A549 (cell line): Measurements from ENCODE around the gene AMZ2. TPM values are rescaled to one million over a fixed set of nuclear protein-coding genes. Genes with fewer than 3 reads are reported as not detected.

Experiments
- ATAC-seq, 2 experiments: fragments of 200-7000 bp in 1 of 2; fragments of >200 bp in 1 of 2; cut with Nextera tagmentation in 1 of 2; cut with Tn5 transposase in 1 of 2; 3 replicates each; pipeline versions ENCODE4 v1.8.0 to v1.9.1; 2018 to 2020; ENCODE audit warnings: mild to moderate bottlenecking in 1 of 2, moderate library complexity in 1 of 2
- CTCF ChIA-PET: fragments of 300-600 bp; sonication (Branson Sonifier 250); formaldehyde crosslinking; extraction: SDS; loops from one replicate; lab custom pipeline; 2021; ENCODE audit warnings: antibody characterized with exemption, inconsistent platforms; lab: Yijun Ruan, JAX
- POLR2A ChIA-PET: fragments of 350-600 bp; formaldehyde crosslinking; extraction: SDS; loops from one replicate; lab custom pipeline; 2021; ENCODE audit warnings: antibody characterized with exemption, inconsistent platforms; lab: Yijun Ruan, JAX
- DNase-seq, 2 experiments: peaks; one replicate each; pipeline versions ENCODE4 v3.0.0 to v3.0.0-alpha.2; 2011 to 2016; ENCODE audit warnings: low read depth in 1 of 2, low spot score in 1 of 2
- FAIRE-seq: peaks from 2 replicates; lab custom pipeline; 2011; peaks lifted over from hg19 to GRCh38; lab: Jason Lieb, UNC
- H3K27ac ChIP-seq, 2 experiments: fragments of >200 bp; sonication (Bioruptor Twin); formaldehyde crosslinking; 3 replicates each; pipeline ENCODE4 v1.5.1; 2016 to 2017
- H3K4me1 ChIP-seq: fragments of >200 bp; sonication (Bioruptor Twin); formaldehyde crosslinking; 3 replicates; pipeline ENCODE4 v1.6.1; 2016
- H3K4me2 ChIP-seq: fragments of >200 bp; sonication (Bioruptor Twin); formaldehyde crosslinking; 3 replicates; pipeline ENCODE4 v1.6.1; 2016
- H3K4me3 ChIP-seq: fragments of >200 bp; sonication (Bioruptor Twin); formaldehyde crosslinking; 3 replicates; pipeline ENCODE4 v1.5.1; 2016
- H3K9me3 ChIP-seq: fragments of >200 bp; sonication (Bioruptor Twin); formaldehyde crosslinking; 3 replicates; pipeline ENCODE4 v1.6.1; 2016
- BHLHE40 ChIP-seq: IDR thresholded peaks from 2 replicates; pipeline ENCODE4 v1.6.1; 2012; ENCODE audit warnings: low read depth, low read length, inconsistent platforms
- CHD2 ChIP-seq: fragments of 150-350 bp; IDR thresholded peaks from 2 replicates; pipeline ENCODE4 v1.6.1; 2014; ENCODE audit warnings: low read length; ENCODE audit not compliant: partially characterized antibody
- EHMT2 ChIP-seq: fragments of 200-600 bp; sonication (generic); IDR thresholded peaks from 2 replicates; pipeline ENCODE4 v1.6.1; 2016; ENCODE audit warnings: antibody characterized with exemption, low read depth, mild to moderate bottlenecking, moderate library complexity
- FOSL2 ChIP-seq, 2 experiments: fragments of 450-650 bp in 1 of 2; fragments of >200 bp in 1 of 2; sonication (Bioruptor Twin) in 1 of 2; formaldehyde crosslinking; IDR thresholded peaks; 2 replicates each; pipeline versions ENCODE4 v1.5.0 to v1.6.1; 2016 to 2020; ENCODE audit warnings: mild to moderate bottlenecking in 1 of 2, moderate library complexity in 1 of 2
- GATA3 ChIP-seq: IDR thresholded peaks from 2 replicates; pipeline ENCODE4 v1.6.1; 2012; ENCODE audit warnings: borderline replicate concordance
- HEYL ChIP-seq: fragments of 250-450 bp; sonication (Bioruptor Pico); IDR thresholded peaks from 2 replicates; pipeline ENCODE4 v1.8.0; 2021; ENCODE audit warnings: mild to moderate bottlenecking, moderate library complexity
- HOXA7 ChIP-seq: fragments of 250-450 bp; sonication (Bioruptor Pico); IDR thresholded peaks from 2 replicates; pipeline ENCODE4 v1.5.0; 2020; ENCODE audit warnings: mild to moderate bottlenecking, moderate library complexity
- HOXB5 ChIP-seq: fragments of 250-450 bp; sonication (Bioruptor Pico); IDR thresholded peaks from 2 replicates; pipeline ENCODE4 v1.5.0; 2020; ENCODE audit warnings: mild to moderate bottlenecking, moderate library complexity
- KDM5A ChIP-seq: fragments of 200-600 bp; sonication (generic); IDR thresholded peaks from 2 replicates; pipeline ENCODE4 v1.6.1; 2016; ENCODE audit warnings: antibody characterized with exemption, mild to moderate bottlenecking
- MAFK ChIP-seq: fragments of 450-650 bp; IDR thresholded peaks from 2 replicates; pipeline ENCODE4 v1.6.1; 2014; ENCODE audit not compliant: partially characterized antibody
- MAZ ChIP-seq: fragments of 150-350 bp; IDR thresholded peaks from 2 replicates; pipeline ENCODE4 v1.6.1; 2014; ENCODE audit warnings: antibody characterized with exemption, low read depth, low read length, borderline replicate concordance
- MYC ChIP-seq: IDR thresholded peaks from 2 replicates; pipeline ENCODE4 v1.6.1; 2012; ENCODE audit warnings: mild to moderate bottlenecking, inconsistent platforms, low read length, improper control_type of control experiment, borderline replicate concordance
- NPAS2 ChIP-seq: fragments of 250-450 bp; sonication (Bioruptor Pico); IDR thresholded peaks from 2 replicates; pipeline ENCODE4 v1.8.0; 2022; ENCODE audit warnings: mild to moderate bottlenecking, moderate library complexity, borderline replicate concordance
- NR3C1 ChIP-seq: fragments of >200 bp; sonication (Bioruptor Twin); formaldehyde crosslinking; IDR thresholded peaks from 3 replicates; pipeline ENCODE4 v1.6.1; 2017
- RFX5 ChIP-seq: fragments of 450-650 bp; IDR thresholded peaks from 2 replicates; pipeline ENCODE4 v1.7.1; 2014; ENCODE audit warnings: antibody characterized with exemption, mild to moderate bottlenecking, moderate library complexity
- TP53 ChIP-seq: fragments of 250-450 bp; sonication (Bioruptor Pico); IDR thresholded peaks from 2 replicates; pipeline ENCODE4 v1.5.0; 2021; ENCODE audit warnings: mild to moderate bottlenecking, moderate library complexity
- WGBS: methylation state at CpG from one replicate; pipeline ENCODE4 v1.1.6; 2017; ENCODE audit errors: missing lambda C conversion rate; 5-methylcytosine and 5-hydroxymethylcytosine counted together
- polyA plus RNA-seq, 4 experiments: library from polyadenylated mRNA; depleted of rRNA in 3 of 4; stranded (reverse); fragments of >200 nt; fragmentation: RNase III in 1 of 4; extraction: RNeasy Plus Mini Kit Qiagen cat#74134 plus additional on column Dnase treatment in 1 of 4; gene quantifications; 2 replicates in 3 of 4; 3 replicates in 1 of 4; pipeline ENCODE4 v1.2.3, GENCODE V29; 2011 to 2017
- TF ChIP-seq, protein P1 (sequence below): IDR thresholded peaks from 2 replicates; pipeline ENCODE4 v1.6.1; 2012; ENCODE audit warnings: low read depth, borderline replicate concordance
- TF ChIP-seq, protein P2 (sequence below): IDR thresholded peaks from 2 replicates; pipeline ENCODE4 v1.6.1; 2012
- TF ChIP-seq, protein P3 (sequence below): fragments of 200-600 bp; sonication (generic); IDR thresholded peaks from 2 replicates; pipeline ENCODE4 v1.6.1; 2016; ENCODE audit warnings: antibody characterized with exemption, mild to moderate bottlenecking, moderate library complexity
- TF ChIP-seq, protein P4 (sequence below): fragments of 250-450 bp; sonication (Bioruptor Pico); IDR thresholded peaks from 2 replicates; pipeline ENCODE4 v1.5.0; 2021; ENCODE audit warnings: mild to moderate bottlenecking, moderate library complexity, borderline replicate concordance

The AMZ2 gene
- polyA plus RNA-seq, 2 of the 4 experiments (the other 2 are of a cell fraction) = 105 to 201 TPM

DNA sequence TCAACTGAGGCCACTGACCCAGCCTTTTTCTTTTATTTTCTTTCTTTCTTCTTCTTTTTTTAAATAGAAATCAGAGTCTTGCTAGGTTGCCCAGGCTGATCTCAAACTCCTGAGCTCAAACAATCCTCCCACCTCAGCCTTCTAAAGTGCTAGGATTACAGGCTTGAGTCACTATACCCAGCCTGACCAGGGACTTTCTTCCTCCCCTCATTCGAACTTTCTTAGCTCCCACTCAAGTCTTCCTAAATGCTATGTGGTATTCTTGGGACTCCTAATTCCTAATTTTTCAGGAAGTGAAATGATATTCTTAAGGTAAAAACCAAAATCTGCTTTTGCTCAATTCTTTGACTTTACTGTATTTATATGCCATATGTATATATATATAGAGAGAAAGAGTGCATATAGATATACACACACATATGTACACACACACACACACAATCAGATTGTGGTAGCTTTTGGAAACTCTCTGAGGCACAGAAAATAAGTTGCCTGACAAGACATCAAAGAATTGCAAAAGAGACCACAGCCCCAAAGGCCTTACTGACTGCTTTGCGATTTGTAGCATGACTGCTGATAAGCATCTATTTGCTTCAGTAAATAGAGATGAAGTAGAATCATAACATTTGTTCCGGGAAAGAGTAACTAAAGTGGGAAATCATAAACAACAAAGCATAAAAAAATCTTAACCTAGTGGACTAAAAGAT is 9.5 kb upstream of the AMZ2 start:
- WGBS = 40% methylated on average over 3 of the region's 3 CpGs
- POLR2A ChIA-PET = no interaction called here
- CTCF ChIA-PET = interaction anchor here (0.9 to 2.1 kb wide), 3 partner anchors 10 to 13 kb away, joined by 3 to 5 read pairs (median 3); no protein-coding TSS in a partner anchor
- Histone ChIP-seq H3K27ac (no peak overlapping the region), H3K4me2 (no peak overlapping the region), H3K4me3 (no peak overlapping the region), H3K9me3 (no peaks in the 10 kb centered on the region), H3K4me1 (no peaks in the 10 kb centered on the region)
- no peak for DNase-seq
- no peak for TF ChIP-seq FOSL2 (IDR thresholded peaks at IDR 0.05)
- TF ChIP-seq FOSL2 (CRISPR knock-in tag; IDR thresholded peaks at IDR 0.05) = no peak
- TF ChIP-seq, protein P1, sequence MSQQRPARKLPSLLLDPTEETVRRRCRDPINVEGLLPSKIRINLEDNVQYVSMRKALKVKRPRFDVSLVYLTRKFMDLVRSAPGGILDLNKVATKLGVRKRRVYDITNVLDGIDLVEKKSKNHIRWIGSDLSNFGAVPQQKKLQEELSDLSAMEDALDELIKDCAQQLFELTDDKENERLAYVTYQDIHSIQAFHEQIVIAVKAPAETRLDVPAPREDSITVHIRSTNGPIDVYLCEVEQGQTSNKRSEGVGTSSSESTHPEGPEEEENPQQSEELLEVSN = no peak
- no peak for TF ChIP-seq MAZ
- TF ChIP-seq, protein P2, sequence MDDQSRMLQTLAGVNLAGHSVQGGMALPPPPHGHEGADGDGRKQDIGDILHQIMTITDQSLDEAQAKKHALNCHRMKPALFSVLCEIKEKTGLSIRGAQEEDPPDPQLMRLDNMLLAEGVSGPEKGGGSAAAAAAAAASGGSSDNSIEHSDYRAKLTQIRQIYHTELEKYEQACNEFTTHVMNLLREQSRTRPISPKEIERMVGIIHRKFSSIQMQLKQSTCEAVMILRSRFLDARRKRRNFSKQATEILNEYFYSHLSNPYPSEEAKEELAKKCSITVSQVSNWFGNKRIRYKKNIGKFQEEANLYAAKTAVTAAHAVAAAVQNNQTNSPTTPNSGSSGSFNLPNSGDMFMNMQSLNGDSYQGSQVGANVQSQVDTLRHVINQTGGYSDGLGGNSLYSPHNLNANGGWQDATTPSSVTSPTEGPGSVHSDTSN = no peak
- no peak for TF ChIP-seq GATA3
- TF ChIP-seq KDM5A = no peak
- TF ChIP-seq EHMT2 = no peak
- no peak for TF ChIP-seq HEYL (CRISPR knock-in tag)
- ATAC-seq = no peak
- FAIRE-seq = no peak

DNA sequence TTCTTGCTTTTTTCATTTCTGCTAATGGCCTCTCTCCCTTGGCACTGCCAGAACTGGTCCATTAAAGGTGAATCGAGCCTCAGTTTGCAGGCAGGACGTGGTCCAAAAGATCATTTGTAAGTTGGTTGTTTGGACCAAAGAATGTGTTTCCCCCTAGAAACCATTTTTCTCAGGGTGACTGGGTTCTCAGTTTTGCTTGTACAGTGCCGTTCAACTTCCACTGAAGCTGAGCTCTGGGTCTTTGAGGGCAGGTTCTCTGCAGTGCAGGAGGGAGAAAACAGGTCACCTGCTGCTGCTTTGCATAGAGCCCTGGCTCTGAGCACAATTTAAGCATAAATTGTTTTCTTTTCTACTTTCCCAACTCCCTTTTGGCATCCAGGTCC is 9.0 kb upstream of the AMZ2 start:
- ChIA-PET POLR2A (no interaction called here), CTCF (interaction anchor here (1.0 kb wide), 1 partner anchor 14 kb away, joined by 3 read pairs; no protein-coding TSS in a partner anchor)
- no peak for ATAC-seq
- no peak overlapping the region for H3K27ac ChIP-seq
- WGBS = 56% methylated on average over 3 of the region's 3 CpGs
- no peaks in the 10 kb centered on the region for H3K9me3 ChIP-seq
- no peak overlapping the region for H3K4me2 ChIP-seq
- DNase-seq = no peak
- H3K4me1 ChIP-seq = no peaks in the 10 kb centered on the region
- FAIRE-seq = no peak
- no peak overlapping the region for H3K4me3 ChIP-seq
- TF ChIP-seq NR3C1 = no peak
- TF ChIP-seq MYC = no peak
- TF ChIP-seq, protein P3, sequence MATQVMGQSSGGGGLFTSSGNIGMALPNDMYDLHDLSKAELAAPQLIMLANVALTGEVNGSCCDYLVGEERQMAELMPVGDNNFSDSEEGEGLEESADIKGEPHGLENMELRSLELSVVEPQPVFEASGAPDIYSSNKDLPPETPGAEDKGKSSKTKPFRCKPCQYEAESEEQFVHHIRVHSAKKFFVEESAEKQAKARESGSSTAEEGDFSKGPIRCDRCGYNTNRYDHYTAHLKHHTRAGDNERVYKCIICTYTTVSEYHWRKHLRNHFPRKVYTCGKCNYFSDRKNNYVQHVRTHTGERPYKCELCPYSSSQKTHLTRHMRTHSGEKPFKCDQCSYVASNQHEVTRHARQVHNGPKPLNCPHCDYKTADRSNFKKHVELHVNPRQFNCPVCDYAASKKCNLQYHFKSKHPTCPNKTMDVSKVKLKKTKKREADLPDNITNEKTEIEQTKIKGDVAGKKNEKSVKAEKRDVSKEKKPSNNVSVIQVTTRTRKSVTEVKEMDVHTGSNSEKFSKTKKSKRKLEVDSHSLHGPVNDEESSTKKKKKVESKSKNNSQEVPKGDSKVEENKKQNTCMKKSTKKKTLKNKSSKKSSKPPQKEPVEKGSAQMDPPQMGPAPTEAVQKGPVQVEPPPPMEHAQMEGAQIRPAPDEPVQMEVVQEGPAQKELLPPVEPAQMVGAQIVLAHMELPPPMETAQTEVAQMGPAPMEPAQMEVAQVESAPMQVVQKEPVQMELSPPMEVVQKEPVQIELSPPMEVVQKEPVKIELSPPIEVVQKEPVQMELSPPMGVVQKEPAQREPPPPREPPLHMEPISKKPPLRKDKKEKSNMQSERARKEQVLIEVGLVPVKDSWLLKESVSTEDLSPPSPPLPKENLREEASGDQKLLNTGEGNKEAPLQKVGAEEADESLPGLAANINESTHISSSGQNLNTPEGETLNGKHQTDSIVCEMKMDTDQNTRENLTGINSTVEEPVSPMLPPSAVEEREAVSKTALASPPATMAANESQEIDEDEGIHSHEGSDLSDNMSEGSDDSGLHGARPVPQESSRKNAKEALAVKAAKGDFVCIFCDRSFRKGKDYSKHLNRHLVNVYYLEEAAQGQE = no peak
- TF ChIP-seq HOXB5 (CRISPR knock-in tag) = no peak
- no peak for TF ChIP-seq MAFK
- TF ChIP-seq CHD2 = no peak
- TF ChIP-seq, protein P4, sequence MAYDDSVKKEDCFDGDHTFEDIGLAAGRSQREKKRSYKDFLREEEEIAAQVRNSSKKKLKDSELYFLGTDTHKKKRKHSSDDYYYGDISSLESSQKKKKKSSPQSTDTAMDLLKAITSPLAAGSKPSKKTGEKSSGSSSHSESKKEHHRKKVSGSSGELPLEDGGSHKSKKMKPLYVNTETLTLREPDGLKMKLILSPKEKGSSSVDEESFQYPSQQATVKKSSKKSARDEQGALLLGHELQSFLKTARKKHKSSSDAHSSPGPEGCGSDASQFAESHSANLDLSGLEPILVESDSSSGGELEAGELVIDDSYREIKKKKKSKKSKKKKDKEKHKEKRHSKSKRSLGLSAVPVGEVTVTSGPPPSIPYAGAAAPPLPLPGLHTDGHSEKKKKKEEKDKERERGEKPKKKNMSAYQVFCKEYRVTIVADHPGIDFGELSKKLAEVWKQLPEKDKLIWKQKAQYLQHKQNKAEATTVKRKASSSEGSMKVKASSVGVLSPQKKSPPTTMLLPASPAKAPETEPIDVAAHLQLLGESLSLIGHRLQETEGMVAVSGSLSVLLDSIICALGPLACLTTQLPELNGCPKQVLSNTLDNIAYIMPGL (CRISPR knock-in tag) = no peak
- no peak for TF ChIP-seq TP53 (CRISPR knock-in tag)
- TF ChIP-seq BHLHE40 = no peak
- TF ChIP-seq MAZ = no peak
- TF ChIP-seq, protein P2 = no peak
- no peak for TF ChIP-seq NPAS2
- no peak for TF ChIP-seq RFX5
- no peak for TF ChIP-seq HOXA7 (CRISPR knock-in tag)
